ENCODE results near the gene ACAA1. TPM values are rescaled to one million over a fixed set of nuclear protein-coding genes. Genes with fewer than 3 reads are reported as not detected.

The ACAA1 gene
- total and polyA plus RNA-seq, 4 donors, result 220 to 410 (median 340) TPM

DNA sequence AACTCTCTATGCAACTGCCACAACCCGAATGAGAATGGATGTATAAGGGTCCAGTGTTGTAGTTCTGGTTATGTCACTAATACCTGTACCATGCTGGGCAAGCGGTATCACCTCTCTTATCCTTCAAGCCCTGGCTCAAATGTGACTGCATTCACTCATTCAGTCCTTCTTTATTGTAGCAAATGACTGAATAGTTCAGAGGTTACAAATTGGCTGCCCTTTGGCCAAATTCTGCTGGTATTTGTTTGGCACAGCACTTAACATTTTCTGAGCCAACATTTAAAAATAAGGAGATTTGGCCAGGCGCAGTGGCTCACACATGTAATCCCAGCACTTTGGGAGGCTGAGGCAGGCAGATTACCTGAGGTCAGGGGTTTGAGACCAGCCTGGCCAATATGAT lies 50.4 kb downstream of the ACAA1 start:
- TF ChIP-seq RAD21 (IDR thresholded peaks at IDR 0.05) (peak in 1 of 2 donors; percentile 12), FOXA1 (IDR thresholded peaks at IDR 0.05) (no peak), TAF1 (conservative IDR thresholded peaks at IDR 0.05) (no peak), SP1 (IDR thresholded peaks at IDR 0.05) (no peak), HNF4A (conservative IDR thresholded peaks at IDR 0.05) (peak; percentile 33 to 50), GABPA (IDR thresholded peaks at IDR 0.05 in 1 of 2, conservative IDR thresholded peaks at IDR 0.05 in 1 of 2) (no peak), RXRA (IDR thresholded peaks at IDR 0.05) (peak; percentile 30 to 32), NR2F2 (IDR thresholded peaks at IDR 0.05) (no peak), JUND (IDR thresholded peaks at IDR 0.05) (no peak)
- Histone ChIP-seq H3K9ac (ENCODE audit: low read depth in 1 of 2, low read length in 2 of 2) (no peak overlapping the region), H3K4me1 (ENCODE audit: control insufficient read depth in 4 of 4, insufficient read depth in 4 of 4, low read length in 3 of 4) (peaks cover 2 to 13% (median 9%) of the 10 kb centered on the region in 4 donors), H3K27ac (ENCODE audit: low read depth in 1 of 2, low read length in 2 of 2) (no peak overlapping the region), H3K27me3 (ENCODE audit: control insufficient read depth in 4 of 4, insufficient read depth in 4 of 4, low read length in 3 of 4) (no peaks in the 10 kb centered on the region), H3K4me3 (ENCODE audit: low read depth in 1 of 3, low read length in 3 of 3) (no peak overlapping the region), H3K9me3 (ENCODE audit: control insufficient read depth in 4 of 4, low read length in 3 of 4) (no peaks in the 10 kb centered on the region), H3K36me3 (ENCODE audit: control insufficient read depth in 4 of 4, insufficient read depth in 3 of 4, low read depth in 1 of 4, low read length in 3 of 4) (no peaks in the 10 kb centered on the region)
- DNase-seq (ENCODE audit: low spot score), result no peak
- WGBS, result 57% methylated on average over 3 of the region's 3 CpGs

DNA sequence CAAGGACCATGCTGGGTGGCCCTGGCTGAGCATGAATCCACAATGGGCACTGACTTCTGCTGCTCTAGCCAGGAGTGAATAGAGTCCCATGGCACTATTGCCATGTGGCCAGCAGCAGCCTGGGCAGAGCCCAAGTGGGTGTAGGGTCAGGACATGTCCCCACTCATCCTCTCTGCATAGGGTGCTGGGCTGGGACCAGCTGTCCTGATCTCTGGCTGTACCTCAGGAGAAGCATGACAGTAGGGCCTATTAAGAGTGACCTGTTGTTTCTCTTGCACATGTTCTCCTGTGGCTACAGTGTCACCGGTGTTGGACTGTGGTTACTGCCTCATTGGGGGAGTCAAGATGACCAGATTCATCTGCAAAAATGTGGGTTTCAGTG lies 51.0 kb downstream of the ACAA1 start:
- Histone ChIP-seq H3K27ac (ENCODE audit: low read depth in 1 of 2, low read length in 2 of 2) (no peak overlapping the region), H3K27me3 (ENCODE audit: control insufficient read depth in 4 of 4, insufficient read depth in 4 of 4, low read length in 3 of 4) (no peaks in the 10 kb centered on the region), H3K9ac (ENCODE audit: low read depth in 1 of 2, low read length in 2 of 2) (no peak overlapping the region), H3K9me3 (ENCODE audit: control insufficient read depth in 4 of 4, low read length in 3 of 4) (no peaks in the 10 kb centered on the region), H3K4me1 (ENCODE audit: control insufficient read depth in 4 of 4, insufficient read depth in 4 of 4, low read length in 3 of 4) (peaks cover 2 to 13% (median 9%) of the 10 kb centered on the region in 4 donors), H3K36me3 (ENCODE audit: control insufficient read depth in 4 of 4, insufficient read depth in 3 of 4, low read depth in 1 of 4, low read length in 3 of 4) (no peaks in the 10 kb centered on the region), H3K4me3 (ENCODE audit: low read depth in 1 of 3, low read length in 3 of 3) (no peak overlapping the region)
- DNase-seq (ENCODE audit: low spot score), result no peak
- 81% methylated on average over 1 of the region's 1 CpG for WGBS
- TF ChIP-seq HNF4A (conservative IDR thresholded peaks at IDR 0.05) (no peak), RXRA (IDR thresholded peaks at IDR 0.05) (no peak), YY1 (IDR thresholded peaks at IDR 0.05) (no peak), GABPA (IDR thresholded peaks at IDR 0.05 in 1 of 2, conservative IDR thresholded peaks at IDR 0.05 in 1 of 2) (no peak), SP1 (IDR thresholded peaks at IDR 0.05) (no peak), FOXA1 (IDR thresholded peaks at IDR 0.05) (no peak)
- TF ChIP-seq, protein P1, sequence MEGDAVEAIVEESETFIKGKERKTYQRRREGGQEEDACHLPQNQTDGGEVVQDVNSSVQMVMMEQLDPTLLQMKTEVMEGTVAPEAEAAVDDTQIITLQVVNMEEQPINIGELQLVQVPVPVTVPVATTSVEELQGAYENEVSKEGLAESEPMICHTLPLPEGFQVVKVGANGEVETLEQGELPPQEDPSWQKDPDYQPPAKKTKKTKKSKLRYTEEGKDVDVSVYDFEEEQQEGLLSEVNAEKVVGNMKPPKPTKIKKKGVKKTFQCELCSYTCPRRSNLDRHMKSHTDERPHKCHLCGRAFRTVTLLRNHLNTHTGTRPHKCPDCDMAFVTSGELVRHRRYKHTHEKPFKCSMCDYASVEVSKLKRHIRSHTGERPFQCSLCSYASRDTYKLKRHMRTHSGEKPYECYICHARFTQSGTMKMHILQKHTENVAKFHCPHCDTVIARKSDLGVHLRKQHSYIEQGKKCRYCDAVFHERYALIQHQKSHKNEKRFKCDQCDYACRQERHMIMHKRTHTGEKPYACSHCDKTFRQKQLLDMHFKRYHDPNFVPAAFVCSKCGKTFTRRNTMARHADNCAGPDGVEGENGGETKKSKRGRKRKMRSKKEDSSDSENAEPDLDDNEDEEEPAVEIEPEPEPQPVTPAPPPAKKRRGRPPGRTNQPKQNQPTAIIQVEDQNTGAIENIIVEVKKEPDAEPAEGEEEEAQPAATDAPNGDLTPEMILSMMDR (IDR thresholded peaks at IDR 0.05; ENCODE audit: low read depth, low read length, missing input control), result no peak

DNA sequence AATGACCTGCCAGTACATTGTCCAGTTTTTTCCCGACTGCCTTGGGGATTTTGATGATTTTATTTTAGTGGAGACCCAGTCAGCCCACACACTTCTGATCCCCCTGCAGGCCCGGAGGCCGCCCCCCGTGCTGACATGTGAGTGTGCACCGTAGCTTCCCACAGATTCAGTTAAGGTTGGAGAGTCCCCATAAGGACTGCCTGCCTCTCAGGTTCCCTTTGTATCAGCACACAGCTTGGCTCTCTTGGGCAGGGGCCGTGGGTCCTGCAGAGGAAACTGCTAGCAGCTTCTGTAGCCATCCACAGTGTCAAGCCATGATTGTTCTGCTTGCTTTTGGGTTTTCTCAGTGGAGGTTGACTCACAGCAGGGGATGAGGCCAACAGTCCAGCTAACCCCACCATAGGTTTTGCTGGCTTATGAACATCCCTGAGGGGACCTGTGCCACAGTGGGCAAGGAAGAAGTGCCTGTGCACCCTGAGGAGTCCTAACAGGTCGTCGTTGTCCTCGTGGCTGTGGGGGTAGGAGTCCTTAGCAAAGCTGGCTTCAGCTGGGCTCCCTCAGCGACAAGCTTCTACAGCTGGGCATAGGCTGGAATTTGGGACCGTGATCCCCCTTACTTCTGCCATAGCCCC lies 51.5 kb downstream of the ACAA1 start:
- no peak overlapping the region for H3K9ac ChIP-seq (ENCODE audit: low read depth in 1 of 2, low read length in 2 of 2)
- H3K4me1 ChIP-seq (ENCODE audit: control insufficient read depth in 4 of 4, insufficient read depth in 4 of 4, low read length in 3 of 4), result peaks cover 2 to 13% (median 9%) of the 10 kb centered on the region in 4 donors
- no peaks in the 10 kb centered on the region for H3K36me3 ChIP-seq (ENCODE audit: control insufficient read depth in 4 of 4, insufficient read depth in 3 of 4, low read depth in 1 of 4, low read length in 3 of 4)
- TF ChIP-seq YY1 (IDR thresholded peaks at IDR 0.05), result no peak
- TF ChIP-seq GABPA (IDR thresholded peaks at IDR 0.05 in 1 of 2, conservative IDR thresholded peaks at IDR 0.05 in 1 of 2), result no peak
- TF ChIP-seq NR2F2 (IDR thresholded peaks at IDR 0.05), result no peak
- TF ChIP-seq, protein P1 (IDR thresholded peaks at IDR 0.05; ENCODE audit: low read depth, low read length, missing input control), result no peak
- no peak for TF ChIP-seq RAD21 (IDR thresholded peaks at IDR 0.05)
- TF ChIP-seq, protein P2, sequence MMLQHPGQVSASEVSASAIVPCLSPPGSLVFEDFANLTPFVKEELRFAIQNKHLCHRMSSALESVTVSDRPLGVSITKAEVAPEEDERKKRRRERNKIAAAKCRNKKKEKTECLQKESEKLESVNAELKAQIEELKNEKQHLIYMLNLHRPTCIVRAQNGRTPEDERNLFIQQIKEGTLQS (IDR thresholded peaks at IDR 0.05), result no peak
- no peak for TF ChIP-seq SP1 (IDR thresholded peaks at IDR 0.05)
- TF ChIP-seq RXRA (IDR thresholded peaks at IDR 0.05), result no peak
- TF ChIP-seq, protein P3, sequence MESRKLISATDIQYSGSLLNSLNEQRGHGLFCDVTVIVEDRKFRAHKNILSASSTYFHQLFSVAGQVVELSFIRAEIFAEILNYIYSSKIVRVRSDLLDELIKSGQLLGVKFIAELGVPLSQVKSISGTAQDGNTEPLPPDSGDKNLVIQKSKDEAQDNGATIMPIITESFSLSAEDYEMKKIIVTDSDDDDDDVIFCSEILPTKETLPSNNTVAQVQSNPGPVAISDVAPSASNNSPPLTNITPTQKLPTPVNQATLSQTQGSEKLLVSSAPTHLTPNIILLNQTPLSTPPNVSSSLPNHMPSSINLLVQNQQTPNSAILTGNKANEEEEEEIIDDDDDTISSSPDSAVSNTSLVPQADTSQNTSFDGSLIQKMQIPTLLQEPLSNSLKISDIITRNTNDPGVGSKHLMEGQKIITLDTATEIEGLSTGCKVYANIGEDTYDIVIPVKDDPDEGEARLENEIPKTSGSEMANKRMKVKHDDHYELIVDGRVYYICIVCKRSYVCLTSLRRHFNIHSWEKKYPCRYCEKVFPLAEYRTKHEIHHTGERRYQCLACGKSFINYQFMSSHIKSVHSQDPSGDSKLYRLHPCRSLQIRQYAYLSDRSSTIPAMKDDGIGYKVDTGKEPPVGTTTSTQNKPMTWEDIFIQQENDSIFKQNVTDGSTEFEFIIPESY (IDR thresholded peaks at IDR 0.05), result no peak
- TF ChIP-seq TAF1 (conservative IDR thresholded peaks at IDR 0.05), result no peak
- TF ChIP-seq HNF4G (IDR thresholded peaks at IDR 0.05), result no peak
- H3K9me3 ChIP-seq (ENCODE audit: control insufficient read depth in 4 of 4, low read length in 3 of 4), result no peaks in the 10 kb centered on the region
- no peaks in the 10 kb centered on the region for H3K27me3 ChIP-seq (ENCODE audit: control insufficient read depth in 4 of 4, insufficient read depth in 4 of 4, low read length in 3 of 4)
- no peak overlapping the region for H3K27ac ChIP-seq (ENCODE audit: low read depth in 1 of 2, low read length in 2 of 2)
- WGBS, result 91% methylated on average over 11 of the region's 11 CpGs
- no peak for DNase-seq (ENCODE audit: low spot score)
- no peak overlapping the region for H3K4me3 ChIP-seq (ENCODE audit: low read depth in 1 of 3, low read length in 3 of 3)

Measured in liver (tissue), 9 donors.